ENCODE measurements around the gene KRT5. TPM values are rescaled to one million over a fixed set of nuclear protein-coding genes. Genes with fewer than 3 reads are reported as not detected.

KRT5 gene
- total and polyA plus RNA-seq, 4 donors, result 15.8 to 49.4 (median 33.7) TPM

- Histone ChIP-seq H3K27me3 (ENCODE audit: control insufficient read depth in 3 of 3, insufficient read depth in 3 of 3, low read length in 2 of 3) (no peaks in the 10 kb centered on the region), H3K36me3 (ENCODE audit: control insufficient read depth in 4 of 4, insufficient read depth in 4 of 4, low read length in 4 of 4) (no peaks in the 10 kb centered on the region), H3K9me3 (ENCODE audit: control insufficient read depth in 4 of 4, insufficient read depth in 3 of 4, low read length in 3 of 4) (no peaks in the 10 kb centered on the region), H3K27ac (ENCODE audit: low read depth in 1 of 2, low read length in 1 of 2) (no peak overlapping the region), H3K4me3 (no peak overlapping the region), H3K4me1 (ENCODE audit: control insufficient read depth in 5 of 5, insufficient read depth in 5 of 5, low read length in 5 of 5) (peaks cover 0 to 14% (median 3%) of the 10 kb centered on the region in 5 donors), H3K9ac (ENCODE audit: insufficient read depth in 1 of 2, low read length in 2 of 2) (no peak overlapping the region)
- 82 to 96% methylated on average over 5 of the region's 5 CpGs for WGBS, 2 donors
- ATAC-seq (ENCODE audit: insufficient read depth, low FRiP score), result no peak
- DNase-seq, result no peak
- no peak for TF ChIP-seq CTCF (IDR thresholded peaks at IDR 0.05; ENCODE audit: control extremely low read depth, extremely low read depth)
Observed at GRCh38 chr12:52534482-52534881, 14.3 kb upstream of the KRT5 start.

GRCh38 chr12:52533686-52534470 is 13.7 kb upstream of the KRT5 start:
- 75 to 76% methylated on average over 10 of the region's 10 CpGs for WGBS, 2 donors
- ATAC-seq (ENCODE audit: insufficient read depth, low FRiP score), result no peak

GRCh38 chr12:52532636-52533035 is 12.4 kb upstream of the KRT5 start:
- Histone ChIP-seq H3K27me3 (ENCODE audit: control insufficient read depth in 3 of 3, insufficient read depth in 3 of 3, low read length in 2 of 3) (no peaks in the 10 kb centered on the region), H3K9me3 (ENCODE audit: control insufficient read depth in 4 of 4, insufficient read depth in 3 of 4, low read length in 3 of 4) (no peaks in the 10 kb centered on the region), H3K4me1 (ENCODE audit: control insufficient read depth in 5 of 5, insufficient read depth in 5 of 5, low read length in 5 of 5) (no peaks in the 10 kb centered on the region), H3K9ac (ENCODE audit: insufficient read depth in 1 of 2, low read length in 2 of 2) (no peak overlapping the region), H3K4me3 (no peak overlapping the region), H3K27ac (ENCODE audit: low read depth in 1 of 2, low read length in 1 of 2) (no peak overlapping the region), H3K36me3 (ENCODE audit: control insufficient read depth in 4 of 4, insufficient read depth in 4 of 4, low read length in 4 of 4) (no peaks in the 10 kb centered on the region)
- WGBS, 2 donors, result 65 to 83% methylated on average over 4 of the region's 4 CpGs
- no peak for TF ChIP-seq CTCF (IDR thresholded peaks at IDR 0.05; ENCODE audit: control extremely low read depth, extremely low read depth)
- DNase-seq (no peak), ATAC-seq (ENCODE audit: insufficient read depth, low FRiP score) (no peak)

More at GRCh38 chr12:52533686-52534470, 13.7 kb upstream of the KRT5 start:
- Histone ChIP-seq H3K27ac (ENCODE audit: low read depth in 1 of 2, low read length in 1 of 2) (no peak overlapping the region), H3K9ac (ENCODE audit: insufficient read depth in 1 of 2, low read length in 2 of 2) (no peak overlapping the region), H3K9me3 (ENCODE audit: control insufficient read depth in 4 of 4, insufficient read depth in 3 of 4, low read length in 3 of 4) (no peaks in the 10 kb centered on the region), H3K4me1 (ENCODE audit: control insufficient read depth in 5 of 5, insufficient read depth in 5 of 5, low read length in 5 of 5) (peaks cover 0 to 11% (median 0%) of the 10 kb centered on the region in 5 donors), H3K36me3 (ENCODE audit: control insufficient read depth in 4 of 4, insufficient read depth in 4 of 4, low read length in 4 of 4) (no peaks in the 10 kb centered on the region), H3K27me3 (ENCODE audit: control insufficient read depth in 3 of 3, insufficient read depth in 3 of 3, low read length in 2 of 3) (no peaks in the 10 kb centered on the region), H3K4me3 (no peak overlapping the region)
- no peak for DNase-seq
- no peak for TF ChIP-seq CTCF (IDR thresholded peaks at IDR 0.05; ENCODE audit: control extremely low read depth, extremely low read depth)

Data from lung (tissue), 12 donors.